Stimulated activated CD8-positive, alpha-beta memory T cell treated with anti-CD3 and anti-CD28 coated beads, Interleukin-4, amount 100 ng/mL, for 24 hours (primary cell): Measurements from ENCODE around the gene A4GALT.
"Not testable (repeated sequence)": the region's sequence is repeated elsewhere in the genome, so short reads cannot be mapped to it uniquely, and the experiment has no call there.

Experiments
- DNase-seq: peaks from one replicate; pipeline ENCODE4 v3.0.0-alpha.2; 2020; ENCODE audit warnings: low read depth

A4GALT gene, protein sequence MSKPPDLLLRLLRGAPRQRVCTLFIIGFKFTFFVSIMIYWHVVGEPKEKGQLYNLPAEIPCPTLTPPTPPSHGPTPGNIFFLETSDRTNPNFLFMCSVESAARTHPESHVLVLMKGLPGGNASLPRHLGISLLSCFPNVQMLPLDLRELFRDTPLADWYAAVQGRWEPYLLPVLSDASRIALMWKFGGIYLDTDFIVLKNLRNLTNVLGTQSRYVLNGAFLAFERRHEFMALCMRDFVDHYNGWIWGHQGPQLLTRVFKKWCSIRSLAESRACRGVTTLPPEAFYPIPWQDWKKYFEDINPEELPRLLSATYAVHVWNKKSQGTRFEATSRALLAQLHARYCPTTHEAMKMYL

DNA sequence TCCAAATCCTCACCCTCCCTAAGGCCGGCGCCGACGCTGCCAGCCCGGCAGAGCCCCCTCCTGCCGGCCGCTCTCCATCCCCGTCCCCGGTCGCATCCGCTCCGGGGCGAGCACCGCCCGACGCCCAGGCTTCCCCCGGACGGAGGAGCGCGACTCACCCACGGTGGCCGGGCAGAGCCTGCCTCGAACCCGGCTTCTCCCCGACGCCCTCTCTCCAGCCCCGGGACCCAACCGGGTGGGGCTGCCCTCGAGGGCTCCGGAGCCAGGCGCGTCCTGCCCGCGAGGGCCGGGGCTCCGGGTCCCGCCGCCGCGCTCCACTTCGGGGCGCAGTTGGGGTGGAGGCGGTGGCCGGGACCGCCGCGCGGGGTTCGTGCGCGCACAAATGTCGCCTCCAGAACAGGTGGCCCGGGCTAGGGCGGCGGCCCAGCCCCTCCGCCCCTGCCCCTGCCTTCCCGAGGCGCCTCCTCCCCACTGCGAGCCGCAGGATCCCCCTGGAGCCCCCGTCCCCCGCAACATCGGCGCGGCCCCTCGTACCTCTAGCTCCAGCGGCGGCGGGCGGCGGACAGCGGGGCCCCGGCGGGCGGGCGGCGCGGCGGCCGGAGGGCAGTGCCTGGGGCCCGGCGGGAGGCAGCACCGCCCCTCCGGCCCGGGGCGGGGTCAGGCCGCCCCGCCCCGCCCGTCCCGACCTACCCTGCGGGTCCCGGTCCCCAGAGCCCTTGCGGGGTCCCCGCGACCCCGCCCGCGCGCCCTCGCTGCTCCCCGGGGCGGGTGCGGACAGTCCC lies at the start of gene A4GALT:
TSS of gene A4GALT (minus strand) at position 608 of the 782 bp plus-strand sequence. CDS start 26,919 bp downstream, outside the sequence.
- no peak for DNase-seq

DNA sequence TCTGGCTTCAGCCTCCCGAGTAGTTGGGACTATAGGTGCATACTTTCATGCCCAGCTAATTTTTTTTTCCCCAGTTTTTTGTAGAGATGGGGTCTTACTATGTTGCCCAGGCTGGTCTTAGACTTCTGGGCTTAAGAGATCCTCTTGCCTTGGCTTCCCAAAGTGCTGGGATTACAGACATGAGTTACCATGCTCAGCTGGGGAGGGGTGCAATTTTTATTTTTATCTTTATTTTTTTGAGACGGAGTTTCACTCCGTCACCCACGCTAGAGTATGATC lies 49.7 kb upstream of the A4GALT start:
- DNase-seq: no peak

DNA sequence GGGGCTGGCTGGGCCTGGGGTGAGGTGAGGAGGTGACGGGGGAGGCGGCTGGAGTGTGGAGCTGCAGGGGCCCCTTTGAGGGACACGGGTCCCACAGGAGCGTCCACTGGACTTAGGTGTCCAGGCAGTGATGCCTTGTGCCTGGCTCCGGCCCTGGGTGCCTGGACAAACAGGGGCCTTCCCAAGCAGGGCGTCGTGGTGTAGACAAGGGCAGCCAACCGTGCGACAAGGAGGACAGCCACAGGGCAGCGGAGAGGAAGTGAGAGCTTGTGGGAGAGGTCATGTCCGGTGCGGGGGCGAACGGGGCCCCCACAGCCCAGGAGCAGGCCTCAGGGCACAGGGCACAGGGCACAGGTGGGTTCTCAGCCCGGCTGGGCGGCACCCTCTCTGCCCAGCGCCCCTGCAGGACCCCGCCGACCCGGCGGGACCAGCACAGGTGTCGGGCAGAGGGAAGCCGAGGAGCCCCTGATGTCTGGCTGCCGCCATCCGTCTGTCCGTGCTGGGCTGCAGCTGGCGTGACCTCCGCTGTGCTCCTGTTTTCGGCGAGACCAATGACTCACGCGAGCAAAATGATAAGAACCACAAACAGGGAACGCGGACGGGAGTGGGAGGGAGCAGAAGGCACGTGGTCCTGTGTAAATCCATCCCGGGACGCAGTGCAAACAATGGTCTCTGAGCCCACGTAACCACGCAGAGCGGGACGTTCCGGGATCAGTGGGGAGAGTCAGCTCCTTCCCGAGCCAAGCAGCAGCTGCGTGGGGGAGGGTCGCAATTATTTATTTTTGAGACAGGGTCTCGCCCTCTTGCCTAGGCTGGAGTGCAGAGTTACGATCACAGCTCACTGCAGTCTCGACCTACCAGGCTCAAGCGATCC lies 49.1 kb upstream of the A4GALT start:
- no peak for DNase-seq

DNA sequence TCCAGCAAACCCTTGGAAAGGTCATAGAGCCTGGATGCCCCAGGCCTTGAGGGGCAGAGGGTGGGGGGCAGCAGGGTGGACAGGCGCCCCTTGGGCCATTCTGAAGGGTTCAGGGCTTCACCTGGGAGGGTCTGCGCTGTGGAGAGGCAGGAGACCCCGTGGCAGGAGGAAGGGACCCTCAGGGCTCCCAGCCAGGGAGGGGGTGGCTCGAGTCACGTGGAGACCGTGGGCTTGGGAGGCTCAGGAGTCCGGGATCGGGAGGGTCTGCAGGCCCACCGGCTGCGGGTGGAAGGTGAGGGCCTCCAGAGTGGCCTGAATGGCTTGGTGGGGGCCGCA lies 48.5 kb upstream of the A4GALT start:
- DNase-seq: no peak

DNA sequence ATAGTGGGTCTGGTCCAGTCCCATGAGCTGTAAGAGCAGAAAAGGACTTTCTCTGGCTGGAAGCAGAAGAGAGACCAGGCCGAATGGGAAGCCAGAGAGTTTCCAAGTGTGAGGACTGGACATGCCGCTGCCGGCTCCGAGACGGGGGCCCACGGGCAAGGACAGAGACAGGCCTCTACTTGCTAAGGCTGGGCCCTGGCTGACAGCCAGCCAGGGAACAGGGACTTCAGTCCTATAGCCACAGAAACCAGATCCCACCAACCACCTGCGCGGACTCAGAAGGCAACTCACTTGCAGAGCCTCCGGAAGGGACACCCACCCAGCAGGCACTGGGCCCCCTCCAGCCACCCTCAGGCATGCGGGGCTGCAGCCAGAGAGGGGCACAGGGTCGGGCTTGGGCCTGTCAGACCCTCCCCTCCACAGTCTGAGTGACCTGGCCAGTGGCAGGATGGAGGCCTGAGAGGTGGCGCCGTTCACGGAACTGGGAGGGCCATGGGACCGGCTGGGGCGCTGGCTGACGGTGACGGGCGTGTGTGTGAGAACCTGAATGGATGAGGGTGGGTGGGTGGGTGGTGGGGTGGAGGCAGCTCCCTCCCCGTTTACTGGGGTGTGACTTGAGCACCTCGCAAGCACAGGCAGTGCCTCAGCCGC lies 47.8 kb upstream of the A4GALT start:
- no peak for DNase-seq

- no peak for DNase-seq
Observed at GRCh38 chr22:42766860-42767259, 46.2 kb upstream of the A4GALT start.

DNA sequence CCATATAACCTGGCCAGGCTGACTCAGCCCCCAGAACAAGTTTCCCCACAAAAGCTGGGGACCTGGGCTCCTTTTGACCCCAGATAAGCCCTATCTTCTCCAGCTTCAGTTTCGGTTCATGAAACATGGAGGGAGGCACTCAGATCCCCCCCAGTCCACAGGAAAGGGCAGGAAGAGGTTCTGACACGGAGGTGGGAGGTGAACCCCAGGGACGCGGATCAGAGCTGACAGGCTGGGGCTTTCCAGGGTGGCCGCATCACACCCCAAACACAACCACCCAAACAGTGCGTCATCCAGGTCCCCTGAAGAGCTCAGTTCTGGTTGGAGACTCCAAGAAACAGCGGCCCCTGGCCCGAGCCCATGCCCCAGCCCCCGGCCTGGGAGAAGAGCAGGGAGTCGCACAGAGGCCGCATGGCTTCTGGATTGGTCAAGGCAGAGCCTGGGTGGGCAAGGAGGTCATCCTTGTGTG lies 44.3 kb upstream of the A4GALT start:
- DNase-seq: no peak

- no peak for DNase-seq
Observed at GRCh38 chr22:42763965-42764480, 43.4 kb upstream of the A4GALT start.

DNA sequence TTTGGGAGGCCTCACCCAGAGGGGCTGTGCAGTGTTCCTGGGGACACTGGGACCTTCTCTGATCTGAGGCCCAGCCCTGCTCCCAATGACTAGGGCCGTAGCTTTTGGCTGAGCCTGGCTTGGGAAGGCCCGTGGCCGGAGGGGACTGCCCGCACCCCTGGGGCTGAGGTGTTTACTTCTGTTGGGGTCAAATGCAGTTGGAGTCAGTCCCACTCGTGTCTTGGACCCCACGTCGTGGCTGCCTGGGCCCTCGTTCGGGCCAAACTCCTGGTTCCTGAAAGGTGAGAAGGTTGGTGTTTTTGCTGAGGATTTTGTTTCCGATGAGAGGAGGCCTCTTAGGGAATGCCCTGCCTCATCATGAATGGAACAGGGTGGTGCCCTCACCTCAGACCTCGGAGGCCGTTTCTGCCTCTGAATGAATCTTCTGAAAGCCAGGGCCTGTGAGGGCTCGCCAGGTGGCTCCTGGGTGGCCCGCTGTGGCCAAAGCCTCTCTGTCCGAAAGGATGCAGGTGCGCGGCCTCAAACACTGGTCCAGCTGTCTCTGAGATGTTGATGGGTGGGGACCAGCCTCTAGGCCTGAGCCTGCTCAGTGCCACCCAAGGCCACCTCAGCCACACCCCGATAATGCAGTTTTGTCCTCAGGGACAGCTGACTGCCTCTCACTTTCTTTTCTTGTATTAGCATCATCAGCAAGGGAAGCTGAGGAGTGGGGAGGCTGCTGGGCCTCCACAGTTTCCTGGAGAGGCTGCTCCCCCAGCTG lies 40.3 kb upstream of the A4GALT start:
- no peak for DNase-seq

DNA sequence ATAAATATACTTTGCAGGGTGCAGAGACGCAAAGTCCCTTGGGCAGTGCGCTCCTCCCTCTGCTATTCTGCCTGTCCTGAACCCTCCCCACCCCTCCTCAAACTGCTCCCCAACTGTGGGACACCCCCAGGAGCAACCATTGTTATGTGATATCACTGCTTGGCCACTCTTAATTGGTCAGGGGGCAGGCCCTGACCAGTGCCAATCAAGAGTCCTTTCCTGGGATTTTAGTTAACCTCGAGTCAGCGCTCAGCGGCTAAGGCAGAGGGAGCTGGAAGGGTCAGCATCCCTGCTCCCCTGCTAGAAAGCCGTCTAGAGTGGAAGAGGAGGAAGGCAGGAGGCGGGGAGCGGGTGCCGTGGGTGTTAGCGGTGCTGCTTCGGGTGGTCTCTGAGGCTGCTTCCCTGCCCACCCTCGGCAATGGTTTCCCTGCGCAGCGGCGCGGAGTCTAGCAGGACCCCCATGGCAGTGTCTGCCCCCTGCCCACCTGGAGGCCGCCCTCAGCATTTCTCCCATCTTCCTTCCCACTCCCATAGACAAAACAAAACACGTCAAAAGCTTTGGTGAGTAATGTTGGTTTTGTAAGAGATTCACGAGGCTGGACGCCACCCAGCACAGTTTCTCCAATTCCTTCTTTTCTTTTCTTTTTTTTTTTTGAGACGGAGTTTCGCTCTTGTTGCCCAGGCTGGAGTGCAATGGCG lies 38.4 kb upstream of the A4GALT start:
- DNase-seq: no peak

GRCh38 chr22:42755553-42755952 lies 34.9 kb upstream of the A4GALT start:
- not testable (repeated sequence) for DNase-seq

- DNase-seq: not testable (repeated sequence)
Observed at GRCh38 chr22:42755121-42755520, 34.5 kb upstream of the A4GALT start.

DNA sequence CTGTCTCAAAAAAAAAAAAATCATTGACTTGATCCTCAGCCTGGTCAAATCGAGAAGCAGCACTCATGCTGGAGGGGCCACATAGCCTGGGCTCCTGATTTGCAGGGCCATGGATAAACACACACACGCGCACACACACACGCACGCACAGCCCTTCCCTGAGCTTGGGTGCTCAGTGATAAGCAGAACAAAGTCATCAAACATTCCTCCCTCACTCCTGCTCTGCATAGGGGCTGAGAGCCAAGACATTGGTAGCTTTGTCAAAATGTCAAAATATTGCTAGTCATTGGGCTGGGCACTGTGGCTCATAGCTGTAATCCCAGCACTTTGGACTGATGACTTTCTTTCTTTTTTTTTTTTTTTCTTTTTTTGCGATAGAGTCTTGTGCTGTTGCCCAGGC lies 34.0 kb upstream of the A4GALT start:
- DNase-seq: no peak

DNA sequence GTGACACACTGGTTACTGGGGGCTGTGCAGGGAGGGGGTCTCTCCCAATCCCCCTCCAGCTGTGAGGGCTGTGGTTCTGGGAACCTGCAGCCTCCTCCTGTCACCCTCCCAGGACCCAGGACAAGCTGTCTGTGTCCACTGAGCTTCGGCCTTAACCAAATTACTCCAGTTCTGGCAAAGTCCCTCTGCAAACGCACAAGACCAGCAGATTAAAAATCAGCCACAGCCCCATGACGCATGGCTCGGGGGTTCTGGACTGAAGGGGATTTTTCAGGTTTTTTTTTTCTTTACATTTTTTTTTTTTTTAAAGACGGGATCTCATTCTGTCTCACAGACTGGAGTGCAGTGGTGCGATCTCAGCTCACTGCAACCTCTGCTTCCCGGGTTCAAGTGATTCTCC lies 32.2 kb upstream of the A4GALT start:
- no peak for DNase-seq

- DNase-seq: no peak
Observed at GRCh38 chr22:42752230-42752746, 31.6 kb upstream of the A4GALT start.

DNA sequence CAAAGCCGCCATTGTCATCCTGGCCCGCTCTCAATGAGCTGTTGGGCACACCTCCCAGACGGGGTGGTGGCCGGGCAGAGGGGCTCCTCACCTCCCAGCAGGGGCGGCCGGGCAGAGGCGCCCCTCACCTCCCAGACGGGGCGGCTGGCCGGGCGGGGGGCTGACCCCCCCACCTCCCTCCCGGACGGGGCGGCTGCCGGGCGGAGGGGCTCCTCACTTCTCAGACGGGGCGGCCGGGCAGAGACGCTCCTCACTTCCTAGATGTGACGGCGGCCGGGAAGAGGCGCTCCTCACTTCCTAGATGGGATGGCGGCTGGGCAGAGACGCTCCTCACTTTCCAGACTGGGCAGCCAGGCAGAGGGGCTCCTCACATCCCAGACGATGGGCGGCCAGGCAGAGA lies 29.8 kb upstream of the A4GALT start:
- DNase-seq: not testable (repeated sequence)

DNA sequence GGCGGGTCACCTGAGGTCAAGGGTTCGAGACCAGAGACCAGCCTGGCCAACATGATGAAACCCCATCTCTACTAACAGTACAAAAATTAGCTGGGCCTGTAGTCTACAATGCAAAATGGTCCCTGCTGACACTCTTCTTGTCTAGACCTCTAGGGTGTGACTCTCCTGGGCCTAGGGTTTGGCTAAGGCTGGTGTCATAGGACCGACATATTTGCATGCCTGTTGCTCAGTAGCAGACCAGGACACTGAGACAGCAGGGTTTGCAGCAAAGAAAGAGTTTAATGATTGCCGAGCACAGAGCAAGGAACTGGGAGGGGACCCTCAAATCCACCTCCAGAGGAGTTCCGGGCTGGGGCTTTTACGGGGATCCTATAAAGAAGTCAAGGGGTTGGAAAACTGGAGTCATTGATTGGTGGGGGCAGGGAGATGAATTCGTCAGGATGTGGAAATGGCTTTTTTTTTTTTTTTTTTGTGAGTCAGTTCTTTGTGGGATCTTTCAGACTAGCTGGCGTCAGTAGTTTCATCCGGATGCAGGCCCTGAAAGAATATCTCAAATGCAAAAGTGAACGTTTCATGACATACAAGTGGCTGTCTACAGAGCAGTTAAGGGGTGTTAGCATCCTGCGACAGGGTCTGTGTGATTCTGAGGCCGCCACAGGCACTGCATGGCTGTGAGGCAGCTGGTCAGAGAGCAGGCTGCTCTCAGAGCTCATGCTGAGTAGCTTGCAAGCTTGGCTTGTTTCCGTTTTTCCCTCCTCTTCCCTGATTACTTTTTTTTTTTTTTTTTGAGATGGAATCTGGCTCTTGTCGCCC lies 27.2 kb upstream of the A4GALT start:
- DNase-seq: no peak

GRCh38 chr22:42745118-42745517 lies 24.4 kb upstream of the A4GALT start:
- no peak for DNase-seq

DNA sequence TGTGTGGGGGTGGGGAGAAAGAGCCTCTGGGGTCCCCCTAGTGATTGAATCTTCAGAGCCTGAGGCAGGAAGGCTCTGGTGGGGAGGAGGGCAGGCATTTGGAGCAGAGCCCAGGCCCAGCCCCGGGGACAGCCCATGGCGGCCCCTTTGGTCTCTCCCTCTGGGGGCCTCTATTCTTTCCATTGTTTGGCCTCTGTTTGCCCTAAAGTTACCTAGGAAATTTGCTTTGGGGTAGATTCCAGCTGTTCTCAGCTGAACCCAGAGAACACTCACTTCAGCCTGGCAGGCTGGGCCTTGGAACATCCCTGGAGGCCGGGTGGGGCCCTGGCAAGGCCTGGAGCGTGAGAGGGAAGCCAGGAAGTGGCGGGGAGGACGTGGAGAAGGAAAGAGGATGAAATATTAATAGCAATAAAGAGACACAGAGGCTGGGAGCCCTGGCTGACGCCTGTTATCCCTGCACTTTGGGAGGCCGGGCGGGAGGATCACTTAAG lies 22.9 kb upstream of the A4GALT start:
- DNase-seq: no peak
